Measurements from ENCODE around the gene PIAS2. TPM values are rescaled to one million over a fixed set of nuclear protein-coding genes. Genes with fewer than 3 reads are reported as not detected.

PIAS2 gene
- total RNA-seq, 1 experiment from 2014 or later: 72.8 TPM

GRCh38 chr18:46756559-46757201, 160.6 kb downstream of the PIAS2 start, which contains the start of gene ST8SIA5:
TSS of gene ST8SIA5 (minus strand) at chr18:46757053. CDS start at chr18:46756508, 545 bp downstream.
- TF ChIP-seq CTCF (conservative IDR thresholded peaks at IDR 0.05; ENCODE audit: low read depth, low read length): no peak
- no peak for TF ChIP-seq EZH2 (IDR thresholded peaks at IDR 0.05; ENCODE audit: borderline replicate concordance, low read depth, low read length, poor library complexity, severe bottlenecking)
- ChIA-PET POLR2A (ENCODE audit: low non-redundant PET) (no interaction called here), CTCF (no interaction called here)
- Histone ChIP-seq H3K27ac (ENCODE audit: low read depth, low read length, poor library complexity, severe bottlenecking) (peak within 1 kb of the TSS; percentile 65), H3K36me3 (ENCODE audit: insufficient read depth, low read length, poor library complexity, severe bottlenecking) (no peaks in the 10 kb centered on the region), H3K4me3 (ENCODE audit: low read depth, low read length, poor library complexity, severe bottlenecking) (peak within 1 kb of the TSS; percentile 74), H3K9me3 (ENCODE audit: low read depth, low read length, poor library complexity, severe bottlenecking) (no peaks in the 10 kb centered on the region), H3K4me1 (ENCODE audit: insufficient read depth, low read length, poor library complexity, severe bottlenecking) (peaks cover 12% of the 10 kb centered on the region), H3K27me3 (replicated peaks; ENCODE audit: insufficient read depth, low read depth, low read length, poor library complexity) (no peaks in the 10 kb centered on the region)
- intact Hi-C loops (cut with micrococcal nuclease; ENCODE audit: unreplicated experiment): no loop called here
- no TSS peak for BruUV-seq (replicated peaks)
- peak; percentile 58 for DNase-seq (ENCODE audit: low spot score)

- no TSS peak for BruUV-seq (replicated peaks)
- TF ChIP-seq EZH2 (IDR thresholded peaks at IDR 0.05; ENCODE audit: borderline replicate concordance, low read depth, low read length, poor library complexity, severe bottlenecking) (no peak), CTCF (conservative IDR thresholded peaks at IDR 0.05; ENCODE audit: low read depth, low read length) (no peak)
- H3K36me3 ChIP-seq (ENCODE audit: insufficient read depth, low read length, poor library complexity, severe bottlenecking): no peaks in the 10 kb centered on the region
- H3K4me1 ChIP-seq (ENCODE audit: insufficient read depth, low read length, poor library complexity, severe bottlenecking): peaks cover 12% of the 10 kb centered on the region
- H3K4me3 ChIP-seq (ENCODE audit: low read depth, low read length, poor library complexity, severe bottlenecking): peak overlapping the region; percentile 74
- ChIA-PET CTCF (no interaction called here), POLR2A (ENCODE audit: low non-redundant PET) (no interaction called here)
- no peak for DNase-seq (ENCODE audit: low spot score)
- H3K27ac ChIP-seq (ENCODE audit: low read depth, low read length, poor library complexity, severe bottlenecking): peak overlapping the region; percentile 65
- intact Hi-C loops (cut with micrococcal nuclease; ENCODE audit: unreplicated experiment): no loop called here
- H3K27me3 ChIP-seq (replicated peaks; ENCODE audit: insufficient read depth, low read depth, low read length, poor library complexity): no peaks in the 10 kb centered on the region
- no peaks in the 10 kb centered on the region for H3K9me3 ChIP-seq (ENCODE audit: low read depth, low read length, poor library complexity, severe bottlenecking)
These were observed 161.2 kb downstream of the PIAS2 start for GRCh38 chr18:46756025-46756558.

- peak; percentile 56 for DNase-seq (ENCODE audit: low spot score)
- H3K9me3 ChIP-seq (ENCODE audit: low read depth, low read length, poor library complexity, severe bottlenecking): no peaks in the 10 kb centered on the region
- TSS peak; percentile 35 for BruUV-seq (replicated peaks)
- ChIA-PET POLR2A (ENCODE audit: low non-redundant PET) (no interaction called here), CTCF (no interaction called here)
- H3K27me3 ChIP-seq (replicated peaks; ENCODE audit: insufficient read depth, low read depth, low read length, poor library complexity): no peaks in the 10 kb centered on the region
- peak overlapping the region; percentile 74 for H3K4me3 ChIP-seq (ENCODE audit: low read depth, low read length, poor library complexity, severe bottlenecking)
- no peak overlapping the region for H3K27ac ChIP-seq (ENCODE audit: low read depth, low read length, poor library complexity, severe bottlenecking)
- H3K36me3 ChIP-seq (ENCODE audit: insufficient read depth, low read length, poor library complexity, severe bottlenecking): no peaks in the 10 kb centered on the region
- TF ChIP-seq EZH2 (IDR thresholded peaks at IDR 0.05; ENCODE audit: borderline replicate concordance, low read depth, low read length, poor library complexity, severe bottlenecking): no peak
- TF ChIP-seq CTCF (conservative IDR thresholded peaks at IDR 0.05; ENCODE audit: low read depth, low read length): no peak
- H3K4me1 ChIP-seq (ENCODE audit: insufficient read depth, low read length, poor library complexity, severe bottlenecking): peaks cover 12% of the 10 kb centered on the region
- intact Hi-C loops (cut with micrococcal nuclease; ENCODE audit: unreplicated experiment): no loop called here
These were observed 161.8 kb downstream of the PIAS2 start for GRCh38 chr18:46755315-46756024.
